Measurements from ENCODE around the gene HUS1B.
"Not testable (repeated sequence)": the region's sequence is repeated elsewhere in the genome, so short reads cannot be mapped to it uniquely, and the experiment has no call there.

HUS1B gene

DNA sequence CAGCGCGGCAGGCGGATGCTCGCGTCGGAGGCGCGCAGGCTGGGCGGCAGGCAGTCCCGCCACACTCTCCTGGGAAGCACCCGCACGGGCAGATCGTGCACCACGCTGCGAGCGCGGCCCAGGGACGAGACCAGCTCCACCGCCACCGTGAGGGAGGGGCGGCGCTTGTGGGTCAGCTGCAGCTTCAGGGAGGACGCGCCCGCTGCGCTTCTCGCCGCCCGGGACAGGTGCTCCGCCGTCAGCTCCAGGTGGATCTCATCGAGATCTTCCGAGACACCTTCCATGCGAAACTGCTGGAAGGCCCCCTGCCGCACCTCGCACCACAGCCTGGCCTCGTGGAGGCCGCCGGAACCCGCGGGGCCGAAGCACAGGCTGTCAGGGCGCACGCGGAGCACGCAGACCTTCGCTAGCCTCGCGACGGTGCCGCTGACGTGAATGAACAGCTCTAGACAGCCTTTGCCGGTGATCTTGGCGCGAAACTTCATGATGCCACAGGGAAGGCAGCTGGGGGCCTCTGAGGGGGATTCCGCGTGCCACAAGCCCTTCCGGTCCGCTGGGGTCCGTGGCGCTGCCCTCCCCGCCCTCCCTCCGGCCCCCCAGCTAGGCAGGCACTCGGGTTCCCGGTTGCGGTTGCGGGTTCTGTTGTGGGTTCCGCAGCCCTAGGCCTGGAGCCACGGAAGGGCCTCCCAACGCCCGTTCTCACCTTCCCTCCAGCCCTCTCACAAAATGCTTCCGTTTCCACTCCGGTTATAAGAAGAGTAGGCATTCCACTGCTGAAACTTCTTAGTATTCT is at the start of gene HUS1B:
Gene HUS1B (minus strand): TSS at position 641 of the 793 bp plus-strand sequence. CDS start 156 bp downstream, at position 485.
- no peak for DNase-seq

DNA sequence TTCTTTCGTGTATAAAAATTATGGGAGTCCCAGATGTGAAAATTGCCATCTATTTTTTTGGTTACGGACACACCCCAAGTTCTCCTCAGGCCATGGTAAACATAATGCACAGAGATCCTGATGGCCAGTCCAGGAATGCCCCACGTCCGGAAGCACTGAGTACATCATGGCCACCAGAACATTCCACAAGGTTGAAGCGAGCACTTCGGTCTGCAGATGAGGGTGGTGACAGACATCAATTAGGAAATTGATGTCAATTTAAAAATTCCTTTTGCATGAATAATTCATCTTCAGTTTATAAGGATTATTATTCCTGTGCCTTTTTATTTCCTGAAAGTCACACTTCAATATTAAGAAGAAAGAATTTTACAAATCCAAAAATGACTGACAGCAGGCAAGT is 49.2 kb upstream of the HUS1B start:
- no peak for DNase-seq

DNA sequence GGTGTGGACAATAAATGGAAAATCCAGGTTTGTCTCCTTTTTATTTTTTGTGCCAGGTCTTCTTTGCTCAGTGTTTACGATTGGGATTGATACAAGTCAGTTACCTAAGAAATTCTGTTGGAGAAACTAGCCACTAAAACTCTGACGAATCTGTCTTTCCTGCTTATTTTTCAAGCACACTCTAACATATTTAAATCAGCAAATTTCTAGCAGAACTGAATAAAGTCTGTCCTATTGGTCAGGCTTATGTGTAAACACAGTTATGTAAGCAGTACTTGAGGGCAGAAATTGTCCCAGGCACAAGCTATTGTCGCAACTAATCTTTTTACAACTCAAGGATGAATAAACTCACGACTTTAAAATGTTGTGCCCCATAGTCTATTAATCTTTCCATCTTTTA is 48.1 kb upstream of the HUS1B start:
- DNase-seq = peak in 1 of 2 experiments; percentile 48

DNA sequence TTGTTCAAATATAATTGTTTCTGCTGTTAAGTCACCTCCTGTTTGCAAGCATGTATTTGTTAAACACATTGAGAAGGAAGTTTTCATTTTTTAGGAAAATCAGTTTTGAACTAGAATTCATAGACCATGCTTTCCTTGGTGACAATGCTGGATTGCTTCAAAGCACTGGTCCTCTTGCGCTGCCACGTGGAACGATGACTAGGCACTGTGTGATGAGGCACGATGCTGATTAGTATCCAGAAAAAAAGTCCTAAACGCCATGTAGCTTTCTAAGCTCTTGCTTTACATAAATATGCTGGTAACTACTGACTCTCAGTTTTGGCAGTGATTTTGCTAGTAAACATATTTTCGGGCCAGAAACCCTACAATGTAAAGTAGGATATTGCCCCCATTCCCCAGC is 47.1 kb upstream of the HUS1B start:
- peak; percentile 55 to 63 for DNase-seq

DNA sequence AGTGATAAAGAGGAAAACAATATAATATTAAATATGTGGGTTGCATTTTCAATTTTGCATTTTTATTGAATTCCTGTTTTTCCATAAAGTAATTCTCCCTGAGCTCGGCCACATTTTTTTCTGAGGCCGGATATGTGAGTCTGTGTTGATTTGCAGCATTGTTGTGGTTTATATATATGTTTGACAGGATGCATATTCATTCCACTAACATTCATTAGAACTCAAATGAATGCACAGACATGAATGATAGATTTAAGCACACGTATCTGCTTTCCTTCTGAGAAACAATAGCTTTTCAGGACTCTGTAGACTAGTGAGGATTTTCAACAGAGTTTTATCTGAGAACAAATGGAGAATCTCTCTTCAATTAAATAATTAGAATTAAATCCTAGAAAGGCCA is 46.7 kb upstream of the HUS1B start:
- no peak for DNase-seq

DNA sequence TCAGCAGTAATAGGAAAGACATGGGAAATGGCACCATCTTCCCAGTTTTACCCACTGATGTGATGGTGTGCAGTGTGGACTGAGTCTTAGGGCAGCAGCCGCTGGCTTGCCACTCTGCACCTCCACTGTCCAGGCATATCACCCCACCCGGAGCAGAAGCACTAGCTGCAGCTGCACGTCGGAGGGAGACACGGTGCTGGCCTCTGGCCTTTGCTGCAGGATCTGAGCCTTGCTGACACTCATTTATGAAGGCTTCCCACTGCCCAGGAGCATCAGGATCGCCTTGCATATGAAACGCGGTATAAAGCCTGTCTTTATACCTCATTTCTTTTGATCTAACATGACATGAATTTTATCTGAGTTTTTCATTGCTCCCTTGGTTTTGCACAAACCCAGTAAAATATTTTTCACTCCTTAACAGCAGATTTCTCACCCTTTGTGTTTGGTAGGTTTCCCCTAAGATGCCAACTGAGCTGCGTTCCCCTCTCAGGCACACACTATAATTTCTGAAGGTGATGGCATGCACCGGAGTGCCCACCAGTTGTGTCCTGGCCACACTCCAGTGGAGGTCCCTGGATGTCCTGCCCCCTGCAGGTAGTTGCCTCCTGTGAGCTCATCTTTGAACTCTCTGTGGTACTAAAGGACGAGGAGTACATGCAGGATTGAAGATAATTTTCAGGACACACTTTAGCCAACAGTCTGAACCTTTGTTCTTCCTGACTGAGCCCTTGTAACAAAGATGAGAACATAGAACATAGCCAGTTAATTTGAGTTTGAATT is 45.0 kb upstream of the HUS1B start:
- DNase-seq = no peak

DNA sequence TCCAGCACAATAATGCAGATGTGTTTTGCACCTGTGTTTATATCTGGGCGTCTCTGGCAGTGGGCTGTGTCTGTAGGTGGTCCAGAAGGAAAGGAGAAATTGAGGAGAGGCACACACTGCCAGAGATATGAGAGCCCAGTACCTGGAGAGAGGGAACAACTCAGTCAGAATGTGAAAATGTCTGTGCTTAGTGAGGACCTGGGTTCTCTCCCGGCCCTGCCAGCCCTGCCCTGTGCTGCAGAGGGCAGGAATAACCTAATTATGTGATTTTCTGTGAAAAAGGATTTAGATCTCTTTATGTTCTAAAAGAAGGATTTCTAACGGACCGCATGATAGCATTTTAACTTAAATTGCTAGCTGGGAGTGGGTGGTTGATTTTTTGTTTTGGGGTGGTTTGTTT is 44.3 kb upstream of the HUS1B start:
- peak in 1 of 2 experiments; percentile 17 for DNase-seq

DNA sequence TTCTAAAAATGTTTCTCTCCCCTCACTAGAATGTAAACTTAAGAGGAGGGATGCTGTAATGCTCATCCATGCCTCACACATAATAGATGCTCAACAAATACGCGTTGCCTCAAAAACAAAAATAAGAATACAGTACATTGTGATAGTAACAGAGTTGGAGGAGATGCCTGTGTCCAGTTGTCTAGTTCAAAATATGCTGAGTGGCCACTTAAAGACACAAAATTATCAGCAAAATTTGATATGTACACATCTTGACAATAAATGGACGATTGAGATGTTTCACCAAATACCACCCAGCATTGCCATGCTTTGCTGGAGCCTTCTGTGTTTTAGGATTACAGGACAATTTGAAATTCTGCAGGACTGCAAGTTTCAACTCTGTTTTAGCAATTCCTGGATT is 43.6 kb upstream of the HUS1B start:
- no peak for DNase-seq

DNA sequence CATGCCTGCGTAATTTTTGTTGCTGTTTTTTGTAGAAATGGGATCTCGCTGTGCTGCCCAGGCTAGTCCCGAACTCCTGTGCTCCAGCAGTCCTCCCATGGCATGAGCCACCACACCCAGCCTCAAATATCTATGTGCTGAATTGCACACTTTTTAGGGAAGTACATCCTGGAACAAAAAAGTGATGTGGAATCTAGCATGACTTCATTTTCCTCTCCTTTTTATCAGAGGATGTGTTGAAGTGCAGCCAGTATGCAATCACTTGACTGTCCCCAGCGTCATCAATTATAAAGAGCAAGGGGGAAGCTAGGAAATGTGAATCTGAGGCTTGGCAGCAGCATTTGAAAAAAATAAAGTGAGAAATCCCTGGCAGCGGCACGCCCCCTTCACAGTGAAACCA is 42.4 kb upstream of the HUS1B start:
- DNase-seq = peak in 1 of 2 experiments; percentile 53

DNA sequence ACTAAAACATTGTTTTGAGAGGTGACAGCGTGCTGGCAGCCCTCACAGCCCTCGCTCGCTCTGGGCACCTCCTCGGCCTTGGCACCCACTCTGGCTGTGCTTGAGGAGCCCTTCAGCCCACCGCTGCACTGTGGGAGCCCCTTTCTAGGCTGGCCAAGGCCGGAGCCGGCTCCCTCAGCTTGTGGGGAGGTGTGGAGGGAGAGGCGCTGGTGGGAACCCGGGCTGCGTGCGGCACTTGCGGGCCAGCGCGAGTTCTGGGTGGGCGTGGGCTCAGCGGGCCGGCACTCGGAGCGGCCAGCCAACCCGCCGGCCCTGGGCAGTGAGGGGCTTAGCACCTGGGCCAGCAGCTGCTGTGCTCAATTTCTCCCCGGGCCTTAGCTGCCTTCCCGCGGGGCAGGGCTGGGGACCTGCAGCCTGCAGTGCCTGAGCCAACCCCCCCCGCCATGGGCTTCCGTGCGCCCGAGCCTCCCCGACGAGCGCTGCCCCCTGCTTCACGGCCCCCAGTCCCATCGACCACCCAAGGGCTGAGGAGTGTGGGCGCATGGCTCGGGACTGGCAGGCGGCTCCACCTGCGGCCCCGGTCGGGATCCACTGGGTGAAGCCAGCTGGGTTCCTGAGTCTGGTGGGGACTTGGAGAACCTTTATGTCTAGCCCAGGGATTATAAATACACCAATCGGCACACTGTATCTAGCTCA is 37.7 kb upstream of the HUS1B start:
- not testable (repeated sequence) for DNase-seq

DNA sequence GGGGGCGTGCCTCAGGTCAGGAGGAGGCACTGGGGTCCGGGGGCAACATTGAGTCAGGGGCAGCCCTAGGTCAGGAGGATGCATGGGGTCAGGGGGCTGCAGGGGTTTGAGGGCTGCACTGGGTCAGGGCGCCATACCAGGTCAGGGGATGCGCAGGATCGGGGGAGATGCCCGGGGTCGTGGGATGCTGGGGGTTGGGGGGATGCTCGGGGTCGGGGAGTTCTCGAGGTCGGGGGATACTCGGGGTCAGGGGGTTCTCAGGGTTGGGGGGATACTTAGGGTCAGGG is 36.8 kb upstream of the HUS1B start:
- no peak for DNase-seq

DNA sequence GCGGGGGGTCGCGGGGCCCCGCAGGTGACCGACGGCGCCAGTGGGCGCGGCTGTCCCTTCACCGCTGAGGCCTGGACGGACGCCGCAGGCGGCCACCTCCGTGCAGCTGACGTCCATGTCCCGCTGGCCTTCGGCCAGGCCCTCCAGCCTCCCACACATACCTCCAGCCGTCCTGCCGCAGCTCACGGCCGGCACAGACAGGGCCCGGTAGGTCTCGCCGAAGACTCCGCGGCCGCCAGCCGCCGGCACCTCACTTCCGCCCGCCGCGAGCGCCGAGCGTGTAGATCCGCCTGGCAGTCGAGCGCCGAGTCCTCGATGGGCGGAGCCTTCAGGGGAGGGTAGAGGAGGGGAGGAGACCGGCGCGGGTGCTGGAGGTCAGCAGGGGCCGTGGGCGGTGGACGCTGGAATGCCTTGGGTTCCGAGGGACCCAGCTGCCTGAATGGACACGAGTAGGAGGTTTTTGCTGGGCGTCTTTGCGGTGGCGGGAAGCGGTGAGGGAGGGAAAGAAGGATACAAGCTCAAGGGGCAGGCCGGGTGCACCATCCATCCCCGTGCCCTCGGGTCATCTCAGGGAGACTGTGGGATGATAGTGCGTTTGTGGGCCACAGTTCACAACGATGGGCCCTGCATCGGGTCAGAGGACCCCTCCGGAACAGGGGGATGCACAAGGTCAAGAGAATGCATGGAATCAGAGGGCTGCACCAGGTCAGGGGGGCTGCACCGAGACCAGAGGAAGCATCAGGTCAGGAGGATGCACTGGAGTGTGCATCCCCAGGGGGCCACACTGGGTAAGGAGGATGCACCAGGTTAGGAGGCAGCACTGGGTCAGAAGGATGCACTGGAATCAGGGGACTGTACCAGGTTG is 36.2 kb upstream of the HUS1B start, which contains the start of gene EXOC2:
Gene EXOC2 (minus strand): TSS at position 282 of the 865 bp plus-strand sequence. CDS start 55,321 bp downstream, outside the sequence.
- peak; percentile 83 to 89 for DNase-seq

DNA sequence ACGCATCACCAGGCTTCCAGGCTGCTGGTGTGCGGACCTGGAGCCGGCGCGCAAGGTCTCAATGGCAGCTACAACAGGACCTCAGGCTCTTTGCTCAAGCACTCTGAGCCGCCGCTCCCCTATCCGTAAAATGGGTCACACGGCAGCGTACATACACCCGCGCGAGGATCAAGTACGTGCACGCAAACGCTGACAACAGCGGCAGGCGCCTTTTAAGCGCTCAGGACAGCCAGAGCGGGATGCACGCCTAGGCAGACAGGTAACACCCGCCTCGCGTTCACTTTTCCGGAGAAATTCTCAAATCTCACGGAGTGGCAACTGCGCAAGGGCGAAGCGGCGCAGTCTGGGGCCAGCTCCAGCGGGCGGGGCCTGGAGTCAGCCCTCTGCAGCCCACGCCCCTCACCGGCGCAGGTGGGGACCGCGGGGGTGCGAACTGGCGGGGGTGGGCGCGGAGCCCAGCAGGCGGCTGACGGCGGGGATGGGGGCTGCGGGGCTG is 35.5 kb upstream of the HUS1B start:
- peak; percentile 67 to 79 for DNase-seq

DNA sequence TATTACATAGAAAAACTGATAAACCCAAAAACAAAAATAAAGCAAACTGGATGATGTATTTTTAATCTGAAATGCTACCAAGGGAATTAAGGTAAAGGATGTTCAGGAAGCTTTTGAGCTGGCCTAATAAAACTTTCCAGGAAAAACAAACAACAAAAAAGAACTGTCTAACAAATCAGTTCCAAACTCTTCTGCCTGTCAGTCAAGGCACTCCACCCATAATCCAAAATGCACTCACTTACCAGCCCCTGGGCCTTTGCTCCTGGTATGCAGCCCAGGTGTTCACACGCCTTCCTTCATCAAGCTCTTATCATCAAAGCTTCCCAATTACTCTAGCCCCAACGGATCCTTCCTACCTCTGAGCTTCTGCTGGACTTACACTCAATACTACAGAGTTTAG is 32.3 kb upstream of the HUS1B start:
- no peak for DNase-seq

DNA sequence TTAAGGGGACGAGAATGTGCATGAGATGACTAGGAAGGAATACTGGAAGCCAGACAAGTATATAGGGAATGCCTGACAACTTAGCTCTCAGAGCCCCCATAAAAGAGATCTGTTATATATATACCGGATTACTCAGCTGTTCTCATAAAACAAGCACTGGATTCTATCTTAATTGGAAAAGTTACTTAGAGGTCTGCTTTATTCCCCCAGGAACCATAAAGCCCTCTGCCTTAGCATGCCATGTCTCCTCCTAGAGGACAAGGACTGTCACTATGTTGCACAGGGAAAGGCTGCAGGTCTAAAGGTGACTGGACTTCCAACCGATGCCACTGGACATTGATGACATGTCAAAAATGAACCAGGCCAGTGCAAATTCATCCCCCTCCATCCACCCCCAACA is 29.6 kb upstream of the HUS1B start:
- DNase-seq = no peak

DNA sequence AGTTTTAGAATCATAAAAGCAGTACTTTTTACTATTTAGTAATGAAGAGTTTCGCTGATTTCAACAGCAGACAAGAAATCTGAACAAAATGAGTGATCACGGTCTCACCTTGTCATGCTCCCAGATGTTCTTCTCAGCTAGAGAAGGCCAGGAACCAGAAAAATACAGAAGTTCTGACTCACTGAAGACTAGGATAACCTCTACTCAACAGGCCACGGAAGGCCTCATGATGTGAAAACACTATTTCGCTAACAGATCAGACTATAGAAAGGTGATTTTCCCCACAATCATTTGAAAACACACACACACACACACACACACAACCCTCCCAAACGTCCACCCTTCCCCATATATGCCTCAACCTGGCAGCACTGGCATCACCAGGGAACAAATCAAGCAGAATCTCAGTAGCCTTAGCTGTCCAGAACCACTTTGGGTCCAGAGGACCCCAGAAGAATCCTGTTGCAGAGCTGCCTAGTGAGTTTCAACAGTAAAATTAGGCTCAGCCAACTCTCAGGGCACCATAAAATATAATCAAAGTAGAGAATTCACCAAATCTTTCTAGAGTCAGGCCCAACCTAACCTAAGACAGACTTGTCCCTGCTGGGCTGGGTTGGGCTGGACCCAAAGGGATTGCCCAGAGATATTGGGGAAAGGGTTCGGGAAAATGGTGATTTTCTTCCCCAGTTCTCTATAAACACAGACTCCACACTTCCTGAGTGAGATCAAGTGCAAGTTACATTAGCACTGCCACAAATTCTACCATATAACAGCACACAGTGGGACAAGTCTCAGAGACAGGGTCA is 28.1 kb upstream of the HUS1B start:
- DNase-seq = no peak

DNA sequence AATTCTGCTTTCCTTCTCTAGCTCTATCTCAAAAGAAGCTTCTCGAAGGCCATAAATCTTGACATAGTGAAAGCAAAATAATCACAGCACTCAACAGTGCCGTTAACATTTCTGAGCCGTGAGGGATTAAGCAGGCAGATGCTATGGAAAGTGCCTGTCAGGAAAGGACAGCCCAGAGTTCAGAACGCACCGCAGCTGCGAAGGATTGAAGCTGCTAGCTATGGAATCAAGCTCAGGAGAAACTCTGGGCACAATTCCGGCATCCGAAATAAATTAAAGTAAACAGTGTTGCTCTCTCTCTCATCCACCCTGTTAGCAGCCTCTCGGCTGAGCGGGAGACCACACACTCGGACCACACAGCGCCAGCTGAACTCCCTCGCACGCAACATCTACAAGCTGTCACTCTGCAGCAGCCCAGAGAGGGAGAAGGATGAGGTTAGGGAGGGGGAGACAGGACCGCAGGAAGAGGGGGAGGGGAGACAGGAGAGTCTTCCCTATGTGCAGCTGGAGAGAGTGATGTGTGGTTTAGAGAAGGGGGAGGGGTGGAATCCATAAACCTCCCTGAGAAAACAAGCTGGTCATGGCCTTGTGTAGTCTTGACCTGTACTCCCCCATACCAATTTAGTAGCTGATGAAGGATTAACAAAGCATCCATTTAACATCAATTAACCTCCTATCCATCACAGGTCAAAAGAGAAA is 27.0 kb upstream of the HUS1B start:
- peak; percentile 19 to 73 for DNase-seq

DNA sequence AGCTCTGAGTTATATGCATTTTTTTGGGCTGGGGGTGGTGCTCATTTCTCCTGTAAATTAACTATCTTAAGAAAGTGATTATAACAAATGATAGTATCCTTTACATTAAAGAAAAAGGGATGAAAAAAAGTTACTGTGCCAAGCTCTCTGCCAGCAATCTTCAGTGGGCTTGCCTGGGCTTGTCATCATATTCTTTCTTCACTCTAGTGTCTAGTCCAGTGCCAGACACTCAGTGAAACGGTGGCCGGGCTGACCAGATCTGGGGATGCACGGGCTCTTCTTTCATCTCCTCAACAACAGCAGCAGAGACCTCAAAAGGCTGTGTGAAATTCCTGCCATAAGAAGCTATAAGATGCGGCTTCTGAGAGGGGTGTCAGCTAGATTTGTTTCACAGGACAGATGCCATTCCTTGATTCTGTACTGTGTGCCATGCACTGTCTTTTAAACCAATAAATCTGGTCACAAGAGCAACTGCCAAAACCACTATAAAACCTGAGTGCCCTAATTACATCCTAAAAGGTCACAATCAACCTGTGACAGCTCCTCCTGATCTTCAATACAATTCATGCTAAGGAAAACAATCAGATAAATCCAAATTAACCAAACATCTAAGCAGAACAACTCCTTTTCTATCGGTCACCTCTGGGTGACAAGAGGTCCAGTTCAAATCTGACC is 23.9 kb upstream of the HUS1B start:
- no peak for DNase-seq

DNA sequence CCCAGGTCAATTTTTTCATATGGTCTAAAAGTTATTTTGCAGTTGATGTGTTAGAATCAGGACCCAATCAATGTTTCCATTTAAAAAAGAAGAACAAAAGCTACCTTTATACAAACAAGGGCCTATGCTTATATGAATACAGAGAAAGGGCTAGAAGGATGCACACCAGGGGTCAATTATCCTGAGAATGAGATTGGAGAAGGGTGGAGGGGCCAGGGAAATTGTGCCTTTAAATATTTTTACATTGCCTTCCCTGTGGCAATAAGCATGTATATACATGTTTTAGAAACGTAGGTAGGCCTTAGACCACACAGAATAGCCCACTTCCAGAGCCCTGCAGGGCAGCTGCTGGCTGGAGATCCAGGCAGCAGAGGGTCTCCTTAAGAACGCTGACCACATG is 23.4 kb upstream of the HUS1B start:
- DNase-seq = no peak

DNA sequence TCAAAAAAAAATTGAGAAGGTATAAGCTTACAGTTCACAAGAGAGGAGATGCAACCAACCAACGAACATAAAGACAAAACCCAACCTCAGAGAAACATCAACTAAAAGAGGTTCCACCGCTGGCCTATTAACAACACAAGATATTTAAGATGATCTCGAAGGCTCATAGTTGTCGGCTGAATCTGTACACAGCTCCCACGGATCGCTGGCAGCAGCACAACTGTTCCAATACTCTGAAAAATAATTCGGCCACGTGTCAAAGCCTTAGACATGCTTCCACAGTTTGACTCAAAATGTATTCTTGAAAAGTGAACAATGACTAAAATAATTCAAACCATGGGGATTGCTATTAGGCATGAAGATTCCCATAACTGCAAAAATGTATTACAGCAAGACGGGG is 22.4 kb upstream of the HUS1B start:
- no peak for DNase-seq

All from NCI-H2081 (cell line).